GM12878 (cell line): ENCODE measurements around the gene LIN28B. TPM values are rescaled to one million over a fixed set of nuclear protein-coding genes. Genes with fewer than 3 reads are reported as not detected.

Experiments used
- ATAC-seq: fragments of 200-7000 bp; cut with Tn5 transposase; 3 replicates; pipeline ENCODE4 v1.9.1; 2020; ENCODE audit warnings: mild to moderate bottlenecking, moderate library complexity
- BruUV-seq: library from RNA; stranded (reverse); fragments of 400-500 nt; replicated peaks from 2 replicates; lab custom pipeline; 2021; lab: Mats Ljungman, UMichigan
- CTCF ChIA-PET: fragments of 300-600 bp; sonication (Branson Sonifier 250); formaldehyde crosslinking; extraction: SDS; loops from one replicate; lab custom pipeline; 2021; ENCODE audit warnings: inconsistent platforms; lab: Yijun Ruan, JAX
- POLR2A ChIA-PET: fragments of 350-600 bp; formaldehyde crosslinking; extraction: SDS; loops from one replicate; lab custom pipeline; 2021; ENCODE audit warnings: inconsistent platforms; lab: Charles Lee
- RAD21 ChIA-PET: fragments of 300-600 bp; sonication (Branson Sonifier 250); formaldehyde crosslinking; loops from one replicate; lab custom pipeline; 2023; ENCODE audit warnings: antibody characterized with exemption; ENCODE audit not compliant: unreplicated experiment; lab: Charles Lee
- SMC1A ChIA-PET: fragments of 300-600 bp; sonication (Branson Sonifier 250); formaldehyde crosslinking; loops from one replicate; lab custom pipeline; 2023; ENCODE audit not compliant: unreplicated experiment, uncharacterized antibody; lab: Charles Lee
- DNase-seq: peaks from one replicate; pipeline ENCODE4 v3.0.0-alpha.2; 2011; ENCODE audit warnings: low read depth, low spot score
- FAIRE-seq: peaks from 3 replicates; lab custom pipeline; 2011; peaks lifted over from hg19 to GRCh38; lab: Jason Lieb, UNC
- H2AFZ ChIP-seq: 2 replicates; pipeline ENCODE4 v1.6.0; 2011; ENCODE audit warnings: low read depth, low read length, control low read depth; ENCODE audit not compliant: control insufficient read depth
- H3K27ac ChIP-seq: 2 replicates; pipeline ENCODE4 v1.5.1; 2011; ENCODE audit warnings: control low read depth; ENCODE audit not compliant: control insufficient read depth, insufficient read depth
- H3K27me3 ChIP-seq, 2 experiments: replicated peaks in 1 of 2; 2 replicates each; pipeline versions ENCODE4 v1.6.0 to v1.6.1; 2011; ENCODE audit warnings: low read length in 1 of 2; ENCODE audit not compliant: control insufficient read depth in 2 of 2, insufficient read depth in 2 of 2
- H3K36me3 ChIP-seq, 2 experiments: 2 replicates each; pipeline ENCODE4 v1.5.1; 2011; ENCODE audit warnings: low read length in 1 of 2; ENCODE audit not compliant: control insufficient read depth in 2 of 2, insufficient read depth in 2 of 2
- H3K4me1 ChIP-seq: 2 replicates; pipeline ENCODE4 v1.6.1; 2011; ENCODE audit warnings: mild to moderate bottlenecking, low read length, moderate library complexity, mixed read lengths; ENCODE audit not compliant: control insufficient read depth, insufficient read depth
- H3K4me2 ChIP-seq: 2 replicates; pipeline ENCODE4 v1.6.0; 2011; ENCODE audit warnings: control low read depth; ENCODE audit not compliant: control insufficient read depth, insufficient read depth
- H3K4me3 ChIP-seq: fragments of 200-600 bp; sonication (generic); 2 replicates; pipeline ENCODE4 v1.5.1; 2016
- H3K79me2 ChIP-seq: 2 replicates; pipeline ENCODE4 v1.6.0; 2011; ENCODE audit warnings: low read length; ENCODE audit not compliant: control insufficient read depth, insufficient read depth
- H3K9ac ChIP-seq: 2 replicates; pipeline ENCODE4 v1.8.0; 2011; ENCODE audit warnings: low read length, control low read depth, mixed read lengths; ENCODE audit not compliant: control insufficient read depth, insufficient read depth
- H3K9me3 ChIP-seq: replicated peaks from 3 replicates; pipeline ENCODE4 v1.5.1; 2011; ENCODE audit warnings: mild to moderate bottlenecking, low read length; ENCODE audit not compliant: control insufficient read depth, insufficient read depth
- H4K20me1 ChIP-seq: 2 replicates; pipeline ENCODE4 v1.6.0; 2011; ENCODE audit not compliant: control insufficient read depth, insufficient read depth
- ATF2 ChIP-seq: IDR thresholded peaks from 2 replicates; pipeline ENCODE4 v1.6.1; 2012; ENCODE audit warnings: low read length, inconsistent platforms
- ATF3 ChIP-seq: IDR thresholded peaks from 2 replicates; pipeline ENCODE4 v1.6.1; 2011; ENCODE audit warnings: low read depth, mild to moderate bottlenecking, low read length, moderate library complexity, borderline replicate concordance; ENCODE audit errors: extremely low read depth
- BRCA1 ChIP-seq: IDR thresholded peaks from 2 replicates; pipeline ENCODE4 v1.6.1; 2011; ENCODE audit warnings: low read depth, low read length, improper control_type of control experiment
- CBX5 ChIP-seq: sonication (generic); IDR thresholded peaks from 2 replicates; pipeline ENCODE4 v1.6.1; 2016; ENCODE audit warnings: low read depth, moderate library complexity, mild to moderate bottlenecking, inconsistent platforms
- E2F4 ChIP-seq: IDR thresholded peaks from 2 replicates; pipeline ENCODE4 v1.6.1; 2012; ENCODE audit warnings: low read depth, low read length, improper control_type of control experiment
- GABPA ChIP-seq: IDR thresholded peaks from 2 replicates; pipeline ENCODE4 v1.6.1; 2014; ENCODE audit warnings: antibody characterized with exemption, low read depth, mild to moderate bottlenecking, inconsistent platforms
- IKZF2 ChIP-seq, 2 experiments: fragments of 450-650 bp; IDR thresholded peaks; 2 replicates each; pipeline ENCODE4 v1.6.1; 2017; ENCODE audit warnings: mild to moderate bottlenecking in 2 of 2, moderate library complexity in 2 of 2
- IRF3 ChIP-seq: fragments of 450-650 bp; IDR thresholded peaks from 2 replicates; pipeline ENCODE4 v1.6.1; 2014; ENCODE audit warnings: mild to moderate bottlenecking
- MTA3 ChIP-seq: IDR thresholded peaks from 2 replicates; pipeline ENCODE4 v1.6.1; 2012; ENCODE audit warnings: low read length, inconsistent platforms, borderline replicate concordance
- NFIC ChIP-seq: IDR thresholded peaks from 2 replicates; pipeline ENCODE4 v1.6.1; 2012; ENCODE audit warnings: low read depth, mild to moderate bottlenecking, inconsistent platforms, low read length, moderate library complexity
- NRF1 ChIP-seq: conservative IDR thresholded peaks from 2 replicates; pipeline ENCODE4 v1.6.1; 2011; ENCODE audit warnings: mild to moderate bottlenecking, low read depth, low read length, improper control_type of control experiment
- SMC3 ChIP-seq: IDR thresholded peaks from 2 replicates; pipeline ENCODE4 v1.6.1; 2011; ENCODE audit warnings: low read length, improper control_type of control experiment, borderline replicate concordance
- ZBTB4 ChIP-seq: fragments of 450-650 bp; formaldehyde crosslinking; IDR thresholded peaks from 2 replicates; pipeline ENCODE4 v1.4.0; 2022; ENCODE audit warnings: mild to moderate bottlenecking, moderate library complexity
- WGBS: methylation state at CpG from one replicate; pipeline ENCODE4 v1.1.6; 2016; ENCODE audit warnings: low lambda C conversion rate; ENCODE audit not compliant: insufficient replicate concordance, insufficient coverage; ENCODE audit errors: missing lambda C conversion rate; 5-methylcytosine and 5-hydroxymethylcytosine counted together
- in situ Hi-C: fragments of 300-500 bp; cut with MboI; formaldehyde crosslinking; loops from 9 replicates; pipeline ENCODE4 v1.14.3; 2018; ENCODE audit warnings: mixed read lengths
- intact Hi-C: fragments of 100-400 bp; cut with micrococcal nuclease; formaldehyde crosslinking; loops from one replicate; pipeline ENCODE4 v1.14.2; 2022; ENCODE audit not compliant: unreplicated experiment
- polyA plus RNA-seq, 11 experiments: library from polyadenylated mRNA; depleted of rRNA in 4 of 11; unstranded in 6 of 11; stranded (reverse) in 5 of 11; fragments of >200 nt; fragmentation: Nextera tagmentation in 4 of 11; fragmentation: Illumina TruSeq in 1 of 11; extraction: Ambion mirVana in 4 of 11; extraction: Trizol in 1 of 11; gene quantifications; 1 replicate in 1 of 11; 2 replicates in 10 of 11; pipeline versions ENCODE4 v1.2.1 to v1.2.3, GENCODE V29; 2011 to 2016; ENCODE audit warnings: inconsistent platforms in 2 of 11, missing spikeins in 2 of 11, low read depth in 1 of 11
- total RNA-seq, 4 experiments: library from RNA; depleted of rRNA in 3 of 4; stranded (reverse); fragments of >200 nt in 3 of 4; fragmentation: Illumina TruSeq in 1 of 4; extraction: Trizol in 1 of 4; gene quantifications; 2 replicates each; pipeline versions ENCODE4 v1.2.1 to v1.2.3, GENCODE V29; 2013 to 2021

Gene LIN28B
- total and polyA plus RNA-seq, 10 of the 15 experiments (the other 5 are each of a cell fraction or from before 2014, with no cell fraction given) = 0.01 to 2.4 (median 0.09) TPM; not detected in 6

- no peak for ATAC-seq
- BruUV-seq = no TSS peak
- WGBS = 34% methylated on average over 33 of the region's 33 CpGs
- Histone ChIP-seq H3K27me3 (peaks cover 1 to 5% of the 10 kb centered on the region in 2 experiments; a peak in 3 of 4 replicates), H3K9ac (no peak overlapping the region), H2AFZ (no peak overlapping the region), H4K20me1 (no peaks in the 10 kb centered on the region), H3K4me1 (no peaks in the 10 kb centered on the region), H3K27ac (no peak overlapping the region), H3K79me2 (no peaks in the 10 kb centered on the region), H3K9me3 (no peaks in the 10 kb centered on the region), H3K4me3 (no peak overlapping the region), H3K36me3 (no peaks in the 10 kb centered on the region), H3K4me2 (no peak overlapping the region)
- POLR2A ChIA-PET = no interaction called here
- in situ Hi-C loops = no loop called here
- CTCF ChIA-PET = no interaction called here
- RAD21 ChIA-PET = no interaction called here
- intact Hi-C loops = no loop called here
- no peak for FAIRE-seq
- SMC1A ChIA-PET = no interaction called here
- DNase-seq = no peak
- TF ChIP-seq ZBTB4 (CRISPR knock-in tag) (no peak), IKZF2 (IDR thresholded peaks at IDR 0.05) (no peak), MTA3 (no peak), IRF3 (no peak), SMC3 (no peak), GABPA (no peak), BRCA1 (no peak), CBX5 (no peak), ATF2 (no peak), ATF3 (no peak), NFIC (no peak), NRF1 (no peak), E2F4 (no peak)
Observed at GRCh38 chr6:104952911-104953399, 4.0 kb upstream of the LIN28B start.
